Neural cell (in vitro differentiated cells): ENCODE data around the gene INAFM1.

ENCODE experiments used
- CTCF ChIP-seq: fragments of 450-650 bp; IDR thresholded peaks from 2 replicates; pipeline ENCODE4 v1.5.1; 2014; ENCODE audit warnings: antibody characterized with exemption, mild to moderate bottlenecking, moderate library complexity; ENCODE audit not compliant: poor library complexity, severe bottlenecking
- EP300 ChIP-seq: fragments of 450-650 bp; conservative IDR thresholded peaks from 2 replicates; pipeline ENCODE4 v1.6.1; 2014; ENCODE audit warnings: antibody characterized with exemption, mild to moderate bottlenecking, moderate library complexity; ENCODE audit not compliant: poor library complexity, severe bottlenecking
- EZH2 ChIP-seq: fragments of 200-600, 300-800 bp; shearing (Covaris generic), sonication (generic); IDR thresholded peaks from 2 replicates; pipeline ENCODE4 v1.6.1; 2014; ENCODE audit warnings: antibody characterized with exemption, low read length, borderline replicate concordance, mild to moderate bottlenecking; ENCODE audit not compliant: insufficient read depth, poor library complexity, severe bottlenecking
- POLR2AphosphoS5 ChIP-seq: IDR thresholded peaks from 2 replicates; pipeline ENCODE4 v1.6.1; 2012
- RAD21 ChIP-seq: fragments of 450-650 bp; conservative IDR thresholded peaks from 2 replicates; pipeline ENCODE4 v1.6.1; 2014; ENCODE audit warnings: antibody characterized with exemption, mild to moderate bottlenecking, moderate library complexity

DNA sequence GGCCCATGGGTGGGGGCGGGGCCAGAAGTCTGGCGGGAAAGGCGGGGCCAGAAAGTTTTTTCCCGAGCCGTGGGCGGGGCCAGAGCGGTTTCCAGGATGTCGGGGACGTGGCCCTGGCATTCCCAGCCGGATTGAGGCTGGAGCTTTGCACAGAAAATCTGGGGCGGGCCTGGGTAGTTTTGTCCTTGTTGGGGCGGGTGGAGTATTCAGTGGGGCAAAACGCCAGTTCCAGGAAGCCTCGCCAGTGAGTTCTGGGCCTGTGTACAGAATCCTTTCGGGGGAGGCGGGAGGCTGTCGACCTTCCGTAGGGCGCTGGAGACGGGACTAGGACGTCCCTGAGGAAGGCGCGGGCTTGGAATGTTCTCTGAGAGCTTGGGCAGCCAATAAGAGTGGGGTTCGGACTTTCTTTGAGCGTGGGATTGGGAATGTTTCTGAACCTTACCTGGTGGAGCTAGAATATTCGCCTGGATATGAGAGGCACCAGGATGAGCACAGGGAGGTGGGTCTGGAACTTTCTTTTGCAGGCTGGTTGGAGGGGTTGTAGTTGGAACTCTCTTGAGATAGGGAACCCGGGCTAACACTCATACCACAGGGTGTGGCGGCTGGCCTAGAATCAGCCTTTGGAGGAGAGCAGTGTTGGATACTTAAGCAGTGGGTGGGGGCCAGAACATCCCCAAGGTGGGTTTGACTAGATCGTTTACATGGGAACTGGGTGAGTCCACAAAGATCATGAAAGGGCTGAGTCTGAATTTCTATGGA lies 17.1 kb upstream of the INAFM1 start:
- TF ChIP-seq CTCF (no peak), EZH2 (no peak), RAD21 (no peak), POLR2AphosphoS5 (no peak), EP300 (no peak)
